NT2/D1 (cell line): ENCODE data around the gene QRFP.

Source experiments
- SUZ12 ChIP-seq: IDR thresholded peaks from 2 replicates; pipeline ENCODE4 v1.6.1; 2011; ENCODE audit not compliant: insufficient read length, insufficient read depth; ENCODE audit errors: extremely low read depth
- YY1 ChIP-seq: IDR thresholded peaks from 2 replicates; pipeline ENCODE4 v1.6.1; 2011; ENCODE audit not compliant: insufficient read length, insufficient read depth
- ZNF274 ChIP-seq: IDR thresholded peaks from 2 replicates; pipeline ENCODE4 v1.6.1; 2011; ENCODE audit warnings: mild to moderate bottlenecking, low read depth, low read length

DNA sequence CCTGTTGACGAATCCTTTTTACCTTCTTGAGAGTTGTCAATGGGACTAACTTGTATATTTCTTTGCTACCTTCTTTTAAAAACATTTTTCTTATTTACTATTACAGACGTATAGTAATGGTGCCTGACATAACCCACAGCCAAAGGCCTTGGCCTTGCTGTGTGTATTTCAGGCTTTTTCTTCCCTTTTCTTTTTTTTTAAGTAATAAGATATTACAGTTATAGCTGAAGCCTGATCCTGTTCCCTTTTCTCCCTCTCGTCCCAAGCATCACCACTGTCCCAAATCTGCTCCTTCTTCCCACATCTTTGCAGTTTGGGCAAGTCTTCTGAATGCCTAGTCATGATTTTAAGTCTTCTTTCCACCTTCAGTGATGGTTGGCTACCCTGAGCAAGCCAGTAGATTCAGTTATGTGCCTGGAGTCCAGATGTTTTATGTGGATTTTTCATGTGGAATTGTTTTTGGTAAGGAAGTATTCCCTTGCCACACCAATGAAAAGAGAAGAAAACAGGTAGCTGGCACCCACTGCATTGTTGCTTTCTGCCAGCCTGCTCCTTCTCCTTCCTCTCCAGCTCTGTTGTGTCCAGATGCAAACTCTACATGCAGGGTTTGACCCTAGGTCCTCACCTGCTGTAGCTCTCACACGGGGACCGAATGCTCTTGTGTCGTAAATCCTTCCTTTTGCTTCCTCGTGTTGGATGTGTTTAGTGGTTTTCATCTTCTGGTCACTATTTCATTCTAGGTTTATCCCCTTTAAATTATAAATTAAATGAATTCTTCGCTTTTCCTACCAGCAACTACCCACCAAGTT lies 35.0 kb downstream of the QRFP start:
- TF ChIP-seq ZNF274 (no peak), YY1 (no peak), SUZ12 (no peak)
